HL-60 (cell line): ENCODE results near the gene TPD52L1.
"Not testable (repeated sequence)": the region's sequence is repeated elsewhere in the genome, so short reads cannot be mapped to it uniquely, and the experiment has no call there.

Experiments used
- DNase-seq, 2 experiments: peaks; one replicate each; pipeline ENCODE4 v3.0.0-alpha.2; 2010 to 2020; ENCODE audit warnings: low read depth in 1 of 2, low spot score in 1 of 2
- H3K27ac ChIP-seq: fragments of 250-450 bp; sonication (Bioruptor Pico); replicated peaks from 2 replicates; pipeline ENCODE4 v1.5.1; 2020; ENCODE audit warnings: mild to moderate bottlenecking, moderate library complexity
- H3K27me3 ChIP-seq: fragments of 250-450 bp; sonication (Bioruptor Pico); 2 replicates; pipeline ENCODE4 v1.5.1; 2021; ENCODE audit warnings: mild to moderate bottlenecking, moderate library complexity; ENCODE audit not compliant: insufficient read depth, poor library complexity, severe bottlenecking
- H3K4me3 ChIP-seq: replicated peaks from 2 replicates; pipeline ENCODE4 v1.5.1; 2011; ENCODE audit warnings: mild to moderate bottlenecking, control low read depth, low read length; ENCODE audit not compliant: insufficient read depth
- GABPA ChIP-seq: IDR thresholded peaks from 2 replicates; pipeline ENCODE4 v1.6.1; 2012; ENCODE audit warnings: low read depth
- POLR2AphosphoS5 ChIP-seq: IDR thresholded peaks from 2 replicates; pipeline ENCODE4 v1.6.1; 2012; ENCODE audit warnings: low read depth
- REST ChIP-seq: IDR thresholded peaks from 2 replicates; pipeline ENCODE4 v1.6.1; 2012; ENCODE audit warnings: low read depth; ENCODE audit not compliant: insufficient replicate concordance
- SPI1 ChIP-seq: IDR thresholded peaks from 2 replicates; pipeline ENCODE4 v1.6.1; 2012; ENCODE audit warnings: low read depth, mild to moderate bottlenecking, borderline replicate concordance
- TF ChIP-seq, protein P1 (sequence below): IDR thresholded peaks from one replicate; pipeline ENCODE4 v1.5.1; 2011; ENCODE audit warnings: low read length, control low read depth, inconsistent platforms; ENCODE audit not compliant: insufficient read depth

TPD52L1 gene

DNA sequence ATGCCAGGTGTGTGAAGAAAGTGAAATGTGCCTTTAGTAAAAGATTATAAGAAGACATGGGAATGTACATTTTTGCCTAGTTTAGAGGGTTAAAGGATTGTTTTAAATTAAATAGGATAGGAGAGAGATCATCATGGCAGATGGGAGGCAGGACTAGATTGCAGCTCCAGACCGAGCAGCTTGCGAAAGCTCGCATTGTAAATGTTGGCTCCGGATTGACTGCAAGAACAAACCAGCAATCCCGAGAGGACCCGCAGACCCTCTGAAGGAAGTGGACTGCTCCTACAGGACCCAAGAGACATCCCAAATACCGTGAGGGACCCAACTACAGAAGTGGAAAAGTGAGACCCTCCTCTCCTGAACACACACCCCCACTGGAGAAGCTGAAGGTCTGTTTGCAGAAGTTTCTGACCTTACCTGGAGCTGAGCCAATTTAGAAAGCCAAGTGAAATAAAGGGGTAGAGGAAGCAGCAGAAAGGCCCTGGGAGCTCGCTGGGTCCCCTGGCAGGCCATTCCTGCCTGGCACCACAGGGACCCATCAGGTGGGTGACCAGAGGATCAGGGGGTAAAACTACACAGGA is 30.0 kb upstream of the TPD52L1 start:
- no peaks in the 10 kb centered on the region for H3K27me3 ChIP-seq
- no peak overlapping the region for H3K4me3 ChIP-seq
- H3K27ac ChIP-seq: no peak overlapping the region
- DNase-seq: peak in 1 of 2 experiments; percentile 6
- TF ChIP-seq POLR2AphosphoS5 (no peak), REST (no peak), SPI1 (no peak), GABPA (no peak)
- TF ChIP-seq, protein P1, sequence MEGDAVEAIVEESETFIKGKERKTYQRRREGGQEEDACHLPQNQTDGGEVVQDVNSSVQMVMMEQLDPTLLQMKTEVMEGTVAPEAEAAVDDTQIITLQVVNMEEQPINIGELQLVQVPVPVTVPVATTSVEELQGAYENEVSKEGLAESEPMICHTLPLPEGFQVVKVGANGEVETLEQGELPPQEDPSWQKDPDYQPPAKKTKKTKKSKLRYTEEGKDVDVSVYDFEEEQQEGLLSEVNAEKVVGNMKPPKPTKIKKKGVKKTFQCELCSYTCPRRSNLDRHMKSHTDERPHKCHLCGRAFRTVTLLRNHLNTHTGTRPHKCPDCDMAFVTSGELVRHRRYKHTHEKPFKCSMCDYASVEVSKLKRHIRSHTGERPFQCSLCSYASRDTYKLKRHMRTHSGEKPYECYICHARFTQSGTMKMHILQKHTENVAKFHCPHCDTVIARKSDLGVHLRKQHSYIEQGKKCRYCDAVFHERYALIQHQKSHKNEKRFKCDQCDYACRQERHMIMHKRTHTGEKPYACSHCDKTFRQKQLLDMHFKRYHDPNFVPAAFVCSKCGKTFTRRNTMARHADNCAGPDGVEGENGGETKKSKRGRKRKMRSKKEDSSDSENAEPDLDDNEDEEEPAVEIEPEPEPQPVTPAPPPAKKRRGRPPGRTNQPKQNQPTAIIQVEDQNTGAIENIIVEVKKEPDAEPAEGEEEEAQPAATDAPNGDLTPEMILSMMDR: no peak

- Histone ChIP-seq H3K4me3 (no peak overlapping the region), H3K27me3 (no peaks in the 10 kb centered on the region), H3K27ac (no peak overlapping the region)
- TF ChIP-seq POLR2AphosphoS5 (no peak), REST (no peak), GABPA (no peak), SPI1 (no peak)
- TF ChIP-seq, protein P1: no peak
- no peak for DNase-seq
Measured at GRCh38 chr6:125124049-125124669, 29.4 kb upstream of the TPD52L1 start.

GRCh38 chr6:125125856-125126255 is 27.7 kb upstream of the TPD52L1 start:
- not testable (repeated sequence) for H3K27ac ChIP-seq, H3K4me3 ChIP-seq, DNase-seq, H3K27me3 ChIP-seq

- Histone ChIP-seq H3K27me3 (peaks cover 4% of the 10 kb centered on the region), H3K4me3 (no peak overlapping the region), H3K27ac (no peak overlapping the region)
- TF ChIP-seq POLR2AphosphoS5 (no peak), REST (no peak), SPI1 (no peak), GABPA (no peak)
- TF ChIP-seq, protein P1: no peak
- DNase-seq: no peak
Measured at GRCh38 chr6:125129354-125129753, 24.2 kb upstream of the TPD52L1 start.
